Measurements from ENCODE around the gene RPLP2.
A peak's percentile ranks its signal among the peaks of the same experiment; 100 is the strongest.

Gene RPLP2

GRCh38 chr11:833849-834311 lies 24.1 kb downstream of the RPLP2 start:
- TF ChIP-seq, protein P1, sequence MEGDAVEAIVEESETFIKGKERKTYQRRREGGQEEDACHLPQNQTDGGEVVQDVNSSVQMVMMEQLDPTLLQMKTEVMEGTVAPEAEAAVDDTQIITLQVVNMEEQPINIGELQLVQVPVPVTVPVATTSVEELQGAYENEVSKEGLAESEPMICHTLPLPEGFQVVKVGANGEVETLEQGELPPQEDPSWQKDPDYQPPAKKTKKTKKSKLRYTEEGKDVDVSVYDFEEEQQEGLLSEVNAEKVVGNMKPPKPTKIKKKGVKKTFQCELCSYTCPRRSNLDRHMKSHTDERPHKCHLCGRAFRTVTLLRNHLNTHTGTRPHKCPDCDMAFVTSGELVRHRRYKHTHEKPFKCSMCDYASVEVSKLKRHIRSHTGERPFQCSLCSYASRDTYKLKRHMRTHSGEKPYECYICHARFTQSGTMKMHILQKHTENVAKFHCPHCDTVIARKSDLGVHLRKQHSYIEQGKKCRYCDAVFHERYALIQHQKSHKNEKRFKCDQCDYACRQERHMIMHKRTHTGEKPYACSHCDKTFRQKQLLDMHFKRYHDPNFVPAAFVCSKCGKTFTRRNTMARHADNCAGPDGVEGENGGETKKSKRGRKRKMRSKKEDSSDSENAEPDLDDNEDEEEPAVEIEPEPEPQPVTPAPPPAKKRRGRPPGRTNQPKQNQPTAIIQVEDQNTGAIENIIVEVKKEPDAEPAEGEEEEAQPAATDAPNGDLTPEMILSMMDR (IDR thresholded peaks at IDR 0.05; ENCODE audit: low read depth, low read length), result no peak
- peaks cover 5% of the 10 kb centered on the region for H3K36me3 ChIP-seq
- DNase-seq, result no peak

DNA sequence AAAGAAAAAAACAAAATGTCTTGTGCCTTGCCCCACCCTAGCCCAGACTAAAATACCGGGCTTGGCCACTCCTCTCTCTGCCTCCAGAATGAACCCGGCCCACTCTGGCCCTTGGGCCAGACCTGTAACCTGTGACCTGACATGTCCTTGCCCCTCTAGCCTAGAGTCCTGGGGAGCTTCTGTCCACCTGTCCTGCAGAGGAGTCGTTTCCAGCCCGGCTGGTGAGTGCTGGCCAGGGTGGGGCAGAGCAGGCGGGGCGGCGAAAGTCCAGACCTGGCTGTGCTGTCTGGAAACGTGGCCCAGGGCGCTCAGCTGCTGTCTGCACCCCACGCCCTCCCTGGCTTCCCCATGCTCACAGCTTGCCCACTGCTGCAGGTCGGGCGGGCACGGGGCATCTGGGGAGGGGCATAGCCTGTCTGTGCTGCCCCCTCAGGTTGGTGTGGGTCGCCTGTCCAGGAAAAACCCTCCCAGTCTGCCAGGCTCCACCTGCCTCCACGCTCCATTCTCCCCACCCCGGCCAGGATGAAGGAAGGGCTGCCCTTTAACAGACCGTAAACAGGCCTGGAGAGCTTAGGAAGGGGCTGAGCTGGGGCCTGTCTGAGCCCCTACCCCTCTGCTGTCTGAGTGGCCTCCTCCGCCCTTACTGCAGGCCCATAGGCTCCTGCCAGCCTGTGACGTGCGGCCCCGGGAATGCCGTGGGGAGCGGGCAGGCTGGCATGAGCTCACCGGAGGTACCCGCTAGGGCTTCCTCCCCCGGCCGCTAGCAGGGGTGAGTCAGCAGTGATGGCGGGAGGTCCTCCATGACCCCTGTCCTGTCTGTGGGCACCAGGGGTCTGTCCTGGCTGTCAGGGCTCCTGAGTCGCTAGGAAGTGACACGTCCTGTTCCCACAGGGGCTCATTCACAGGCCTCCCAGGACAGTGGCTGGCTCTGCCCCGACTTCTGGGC lies 24.9 kb downstream of the RPLP2 start:
- Histone ChIP-seq H3K4me1 (peaks cover 15% of the 10 kb centered on the region), H3K9me3 (no peaks in the 10 kb centered on the region), H3K27me3 (peaks cover 12% of the 10 kb centered on the region), H3K4me3 (ENCODE audit: low read depth, low read length) (no peak overlapping the region; the same call in none of the 2 replicates), H3K36me3 (peaks cover 12% of the 10 kb centered on the region)
- TF ChIP-seq, protein P1 (IDR thresholded peaks at IDR 0.05; ENCODE audit: low read depth, low read length), result no peak
- DNase-seq, result no peak

More at GRCh38 chr11:833849-834311, 24.1 kb downstream of the RPLP2 start:
- peaks cover 18% of the 10 kb centered on the region for H3K27me3 ChIP-seq
- H3K4me1 ChIP-seq, result peaks cover 15% of the 10 kb centered on the region
- H3K4me3 ChIP-seq (ENCODE audit: low read depth, low read length), result peak overlapping the region; percentile 58
- no peaks in the 10 kb centered on the region for H3K9me3 ChIP-seq

DNA sequence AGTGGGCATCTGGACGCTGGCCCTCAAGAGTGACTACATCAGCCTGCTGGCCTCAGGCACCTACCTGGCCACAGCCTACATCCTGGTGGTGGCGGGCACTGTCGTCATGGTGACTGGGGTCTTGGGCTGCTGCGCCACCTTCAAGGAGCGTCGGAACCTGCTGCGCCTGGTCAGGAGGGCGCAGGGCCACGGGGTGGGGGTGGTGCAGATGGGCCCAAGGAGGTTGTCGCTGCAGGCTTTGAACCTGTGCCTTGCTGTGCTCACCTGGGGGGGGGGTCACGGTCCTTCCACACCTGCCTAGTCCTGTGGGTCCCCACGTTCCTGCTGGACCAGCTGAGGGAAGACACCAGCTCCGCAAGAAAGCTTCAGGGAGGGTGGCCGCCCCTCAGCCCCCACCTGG lies 26.5 kb downstream of the RPLP2 start:
- TF ChIP-seq, protein P1 (IDR thresholded peaks at IDR 0.05; ENCODE audit: low read depth, low read length), result no peak
- Histone ChIP-seq H3K27me3 (peaks cover under 1% of the 10 kb centered on the region; the same call in 1 of the 2 replicates), H3K9me3 (no peaks in the 10 kb centered on the region), H3K4me1 (peaks cover 5% of the 10 kb centered on the region; the same call in 1 of the 2 replicates), H3K4me3 (ENCODE audit: low read depth, low read length) (no peak overlapping the region), H3K36me3 (peaks cover 16% of the 10 kb centered on the region)
- DNase-seq, result no peak

GRCh38 chr11:836700-837099 lies 26.9 kb downstream of the RPLP2 start:
- TF ChIP-seq, protein P1 (IDR thresholded peaks at IDR 0.05; ENCODE audit: low read depth, low read length), result no peak
- DNase-seq, result no peak
- peaks cover 16% of the 10 kb centered on the region for H3K36me3 ChIP-seq
- no peak overlapping the region for H3K4me3 ChIP-seq (ENCODE audit: low read depth, low read length)
- H3K9me3 ChIP-seq, result no peaks in the 10 kb centered on the region
- 0 out of 2 replicates have a peak, but pooled peaks cover under 1% of the 10 kb centered on the region for H3K4me1 ChIP-seq
- no peaks in the 10 kb centered on the region for H3K27me3 ChIP-seq

DNA sequence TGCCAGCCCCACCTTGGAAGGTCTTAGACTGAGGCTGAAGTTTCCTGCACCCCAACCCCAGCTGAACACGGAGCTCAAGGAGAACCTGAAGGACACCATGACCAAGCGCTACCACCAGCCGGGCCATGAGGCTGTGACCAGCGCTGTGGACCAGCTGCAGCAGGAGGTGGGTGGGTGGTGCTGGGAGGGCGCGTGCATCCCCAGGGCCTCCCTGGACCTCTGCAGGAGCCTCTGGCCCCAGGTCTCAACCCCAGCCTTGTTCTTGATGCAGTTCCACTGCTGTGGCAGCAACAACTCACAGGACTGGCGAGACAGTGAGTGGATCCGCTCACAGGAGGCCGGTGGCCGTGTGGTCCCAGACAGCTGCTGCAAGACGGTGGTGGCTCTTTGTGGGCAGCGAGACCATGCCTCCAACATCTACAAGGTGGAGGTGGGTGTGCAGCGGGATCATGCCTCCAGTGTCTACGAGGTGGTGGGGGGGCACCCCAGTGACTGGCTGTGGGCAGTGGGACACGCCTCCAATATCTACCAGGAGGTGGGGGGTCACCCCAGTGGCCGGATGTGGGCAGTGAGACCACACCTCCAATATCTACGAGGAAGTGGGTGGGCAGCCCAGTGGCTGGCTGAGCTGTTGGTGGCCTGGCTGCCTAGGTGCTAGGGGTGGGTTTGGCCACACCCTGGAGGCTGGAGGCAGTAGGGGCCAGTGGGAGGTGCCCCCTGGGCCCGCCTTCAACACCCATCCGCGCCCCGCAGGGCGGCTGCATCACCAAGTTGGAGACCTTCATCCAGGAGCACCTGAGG lies 27.6 kb downstream of the RPLP2 start:
- DNase-seq, result no peak
- Histone ChIP-seq H3K36me3 (peaks cover 16% of the 10 kb centered on the region), H3K4me1 (no peaks in the 10 kb centered on the region), H3K27me3 (no peaks in the 10 kb centered on the region), H3K4me3 (ENCODE audit: low read depth, low read length) (no peak overlapping the region), H3K9me3 (no peaks in the 10 kb centered on the region)
- TF ChIP-seq, protein P1 (IDR thresholded peaks at IDR 0.05; ENCODE audit: low read depth, low read length), result no peak
